ENCODE data around the gene MC3R. TPM values are rescaled to one million over a fixed set of nuclear protein-coding genes. Genes with fewer than 3 reads are reported as not detected.

The MC3R gene
- total and polyA plus RNA-seq, 7 experiments from 2014 or later: not detected

DNA sequence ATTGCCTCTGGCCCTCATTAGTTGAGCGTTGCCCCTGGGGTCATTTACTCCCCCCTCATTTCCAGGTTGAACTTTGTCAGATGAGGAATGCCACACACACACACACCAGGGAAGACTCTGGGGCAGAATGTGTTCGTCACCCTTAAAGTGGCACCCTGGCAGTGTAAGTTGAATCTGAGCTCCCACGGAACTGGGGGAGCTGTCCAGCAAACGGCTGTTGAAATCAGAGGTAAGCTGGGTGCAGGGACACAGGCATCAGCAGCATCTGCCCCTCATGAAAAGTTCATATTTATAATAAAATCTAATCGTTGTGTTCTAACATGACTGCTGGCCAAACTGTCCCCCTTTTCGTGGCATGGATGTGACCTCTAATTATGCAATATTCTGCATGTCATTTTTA lies 4.3 kb upstream of the MC3R start:
- Histone ChIP-seq H3K36me3 (ENCODE audit: control insufficient read depth in 2 of 3, insufficient read depth in 3 of 3, low read length in 3 of 3) (no peaks in the 10 kb centered on the region), H3K27me3 (ENCODE audit: control insufficient read depth in 2 of 2, insufficient read depth in 2 of 2, low read length in 2 of 2) (no peaks in the 10 kb centered on the region), H3K9me3 (ENCODE audit: control insufficient read depth in 2 of 3, low read length in 3 of 3) (no peaks in the 10 kb centered on the region), H3K27ac (ENCODE audit: low read depth, low read length) (no peak overlapping the region), H3K4me1 (ENCODE audit: control insufficient read depth in 2 of 2, insufficient read depth in 2 of 2, low read length in 2 of 2) (no peaks in the 10 kb centered on the region), H3K4me3 (ENCODE audit: low read length) (no peak overlapping the region)
- Mint-ChIP-seq H3K27ac (no peak overlapping the region), H3K27me3 (peaks cover 7 to 45% (median 41%) of the 10 kb centered on the region in 5 donors), H3K36me3 (no peaks in the 10 kb centered on the region), H3K9me3 (peaks cover 0 to 5% (median 0%) of the 10 kb centered on the region in 11 donors), H3K4me1 (no peaks in the 10 kb centered on the region), H3K4me3 (no peak overlapping the region)
- DNase-seq (no peak), ATAC-seq (no peak)
- intact Hi-C loops (cut with micrococcal nuclease): no loop called here
- ChIA-PET CTCF (no interaction called here), POLR2A (no interaction called here)

DNA sequence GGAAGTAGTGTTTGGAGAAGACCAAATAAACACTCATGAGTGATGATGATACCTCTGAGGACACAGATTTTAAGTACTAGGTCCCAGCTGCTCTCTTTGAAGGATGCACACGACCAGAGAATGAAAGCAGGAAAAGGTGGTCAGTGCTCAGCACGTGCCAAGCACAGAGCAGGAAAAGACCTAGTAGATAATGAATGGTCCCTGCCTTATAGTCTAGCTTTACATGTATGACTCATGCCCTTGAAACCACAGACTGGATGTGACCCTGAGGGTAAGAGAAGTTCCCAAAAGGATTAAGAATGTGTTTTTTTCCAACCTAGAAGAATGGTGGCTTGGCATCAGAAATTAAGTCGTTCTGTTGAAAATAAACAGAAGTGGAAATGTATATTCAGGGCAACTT lies 2.8 kb upstream of the MC3R start:
- Histone ChIP-seq H3K4me1 (ENCODE audit: control insufficient read depth in 2 of 2, insufficient read depth in 2 of 2, low read length in 2 of 2) (no peaks in the 10 kb centered on the region), H3K4me3 (ENCODE audit: low read length) (no peak overlapping the region), H3K36me3 (ENCODE audit: control insufficient read depth in 2 of 3, insufficient read depth in 3 of 3, low read length in 3 of 3) (no peaks in the 10 kb centered on the region), H3K27ac (ENCODE audit: low read depth, low read length) (no peak overlapping the region), H3K27me3 (ENCODE audit: control insufficient read depth in 2 of 2, insufficient read depth in 2 of 2, low read length in 2 of 2) (no peaks in the 10 kb centered on the region), H3K9me3 (ENCODE audit: control insufficient read depth in 2 of 3, low read length in 3 of 3) (no peaks in the 10 kb centered on the region)
- Mint-ChIP-seq H3K36me3 (no peaks in the 10 kb centered on the region), H3K4me3 (no peak overlapping the region), H3K27ac (no peak overlapping the region), H3K4me1 (no peaks in the 10 kb centered on the region), H3K9me3 (no peaks in the 10 kb centered on the region), H3K27me3 (peaks cover 10 to 52% (median 47%) of the 10 kb centered on the region in 5 donors)
- POLR2A ChIA-PET: no interaction called here
- ATAC-seq: no peak
- intact Hi-C loops (cut with micrococcal nuclease): loop anchor here (5.0 kb wide), 2 partner anchors 97 to 272 kb away; no protein-coding TSS in a partner anchor
- DNase-seq: no peak
- CTCF ChIA-PET: no interaction called here

DNA sequence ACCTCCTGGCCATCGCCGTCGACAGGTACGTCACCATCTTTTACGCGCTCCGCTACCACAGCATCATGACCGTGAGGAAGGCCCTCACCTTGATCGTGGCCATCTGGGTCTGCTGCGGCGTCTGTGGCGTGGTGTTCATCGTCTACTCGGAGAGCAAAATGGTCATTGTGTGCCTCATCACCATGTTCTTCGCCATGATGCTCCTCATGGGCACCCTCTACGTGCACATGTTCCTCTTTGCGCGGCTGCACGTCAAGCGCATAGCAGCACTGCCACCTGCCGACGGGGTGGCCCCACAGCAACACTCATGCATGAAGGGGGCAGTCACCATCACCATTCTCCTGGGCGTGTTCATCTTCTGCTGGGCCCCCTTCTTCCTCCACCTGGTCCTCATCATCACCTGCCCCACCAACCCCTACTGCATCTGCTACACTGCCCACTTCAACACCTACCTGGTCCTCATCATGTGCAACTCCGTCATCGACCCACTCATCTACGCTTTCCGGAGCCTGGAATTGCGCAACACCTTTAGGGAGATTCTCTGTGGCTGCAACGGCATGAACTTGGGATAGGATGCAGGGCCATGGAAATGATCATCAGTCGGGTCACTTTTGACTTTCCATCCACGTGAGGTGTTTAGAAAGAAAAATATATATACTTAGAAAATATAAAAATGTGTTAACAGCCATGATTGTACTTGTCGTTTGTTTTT lies 868 bp downstream of the MC3R start:
- Mint-ChIP-seq H3K4me1 (no peaks in the 10 kb centered on the region), H3K9me3 (peaks cover 0 to 2% (median 0%) of the 10 kb centered on the region in 11 donors), H3K27me3 (peaks cover 10 to 73% (median 59%) of the 10 kb centered on the region in 5 donors), H3K36me3 (no peaks in the 10 kb centered on the region), H3K4me3 (no peak overlapping the region), H3K27ac (no peak overlapping the region)
- Histone ChIP-seq H3K27me3 (ENCODE audit: control insufficient read depth in 2 of 2, insufficient read depth in 2 of 2, low read length in 2 of 2) (no peaks in the 10 kb centered on the region), H3K4me3 (ENCODE audit: low read length) (no peak overlapping the region), H3K36me3 (ENCODE audit: control insufficient read depth in 2 of 3, insufficient read depth in 3 of 3, low read length in 3 of 3) (no peaks in the 10 kb centered on the region), H3K4me1 (ENCODE audit: control insufficient read depth in 2 of 2, insufficient read depth in 2 of 2, low read length in 2 of 2) (no peaks in the 10 kb centered on the region), H3K27ac (ENCODE audit: low read depth, low read length) (no peak overlapping the region), H3K9me3 (ENCODE audit: control insufficient read depth in 2 of 3, low read length in 3 of 3) (no peaks in the 10 kb centered on the region)
- DNase-seq (peak in 1 of 9 donors; percentile 22), ATAC-seq (no peak)
- intact Hi-C loops (cut with micrococcal nuclease): loop anchor here (2.0 to 5.0 kb wide), 3 partner anchors 93 to 268 kb away; no protein-coding TSS in a partner anchor
- CTCF ChIA-PET: no interaction called here
- POLR2A ChIA-PET: no interaction called here

DNA sequence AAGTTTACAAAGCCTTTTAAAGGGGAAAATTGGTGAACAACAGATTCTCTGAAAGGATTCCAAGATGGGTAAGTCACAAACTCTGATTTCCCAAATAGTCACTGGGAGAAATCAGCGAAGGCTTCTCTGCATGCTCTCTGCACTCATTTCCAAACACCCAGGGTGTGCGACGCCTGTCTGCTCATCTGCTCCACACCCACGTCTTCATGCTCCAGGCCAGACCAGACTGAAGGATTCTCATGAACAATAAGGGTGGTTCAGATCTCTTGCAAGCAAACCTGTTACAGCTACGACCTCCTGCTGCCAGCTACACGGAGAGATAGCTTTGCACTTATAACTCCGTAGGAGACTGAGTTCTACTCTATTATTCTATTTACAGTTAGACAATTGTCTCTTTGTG lies 1.4 kb downstream of the MC3R start:
- intact Hi-C loops (cut with micrococcal nuclease): loop anchor here (2.0 to 5.0 kb wide), 3 partner anchors 92 to 267 kb away; no protein-coding TSS in a partner anchor
- Mint-ChIP-seq H3K9me3 (peaks cover 0 to 2% (median 0%) of the 10 kb centered on the region in 11 donors), H3K27ac (no peak overlapping the region), H3K27me3 (peaks cover 10 to 72% (median 58%) of the 10 kb centered on the region in 5 donors), H3K4me3 (no peak overlapping the region), H3K36me3 (no peaks in the 10 kb centered on the region), H3K4me1 (no peaks in the 10 kb centered on the region)
- Histone ChIP-seq H3K9me3 (ENCODE audit: control insufficient read depth in 2 of 3, low read length in 3 of 3) (no peaks in the 10 kb centered on the region), H3K36me3 (ENCODE audit: control insufficient read depth in 2 of 3, insufficient read depth in 3 of 3, low read length in 3 of 3) (no peaks in the 10 kb centered on the region), H3K4me3 (ENCODE audit: low read length) (no peak overlapping the region), H3K27me3 (ENCODE audit: control insufficient read depth in 2 of 2, insufficient read depth in 2 of 2, low read length in 2 of 2) (no peaks in the 10 kb centered on the region), H3K27ac (ENCODE audit: low read depth, low read length) (no peak overlapping the region), H3K4me1 (ENCODE audit: control insufficient read depth in 2 of 2, insufficient read depth in 2 of 2, low read length in 2 of 2) (no peaks in the 10 kb centered on the region)
- ChIA-PET CTCF (no interaction called here), POLR2A (no interaction called here)
- ATAC-seq (no peak), DNase-seq (no peak)

DNA sequence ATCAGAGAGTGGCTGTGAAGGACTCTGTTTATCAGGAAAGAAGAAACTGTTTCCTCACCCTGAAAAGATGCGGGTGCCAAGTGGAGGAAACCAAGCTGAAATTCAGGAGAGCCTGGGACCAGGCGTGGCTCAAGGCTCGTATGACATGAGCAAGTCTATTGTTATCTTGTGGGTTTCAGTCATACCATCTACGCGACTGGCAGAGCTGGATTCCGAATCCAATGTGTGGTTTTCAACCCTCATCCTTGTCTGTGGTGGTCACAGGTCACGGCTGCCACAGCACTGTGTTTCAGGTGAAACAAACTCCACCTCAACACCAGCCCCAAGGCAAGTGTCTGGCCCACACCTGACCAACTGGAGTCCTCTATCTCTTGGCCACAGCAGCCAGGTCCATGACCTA lies 9.1 kb downstream of the MC3R start:
- ATAC-seq (no peak), DNase-seq (no peak)
- no peaks in the 10 kb centered on the region for H3K36me3 ChIP-seq (ENCODE audit: control insufficient read depth in 2 of 3, insufficient read depth in 3 of 3, low read length in 3 of 3)
- ChIA-PET CTCF (no interaction called here), POLR2A (no interaction called here)
- H3K4me1 ChIP-seq (ENCODE audit: control insufficient read depth in 2 of 2, insufficient read depth in 2 of 2, low read length in 2 of 2): no peaks in the 10 kb centered on the region
- intact Hi-C loops (cut with micrococcal nuclease): no loop called here
- H3K9me3 ChIP-seq (ENCODE audit: control insufficient read depth in 2 of 3, low read length in 3 of 3): no peaks in the 10 kb centered on the region
- H3K27ac ChIP-seq (ENCODE audit: low read depth, low read length): no peak overlapping the region
- H3K9me3 Mint-ChIP-seq: peaks cover 0 to 2% (median 0%) of the 10 kb centered on the region in 11 donors
- no peak overlapping the region for H3K27ac Mint-ChIP-seq
- H3K36me3 Mint-ChIP-seq: no peaks in the 10 kb centered on the region
- no peaks in the 10 kb centered on the region for H3K4me1 Mint-ChIP-seq
- no peak overlapping the region for H3K4me3 ChIP-seq (ENCODE audit: low read length)
- no peak overlapping the region for H3K4me3 Mint-ChIP-seq
- H3K27me3 ChIP-seq (ENCODE audit: control insufficient read depth in 2 of 2, insufficient read depth in 2 of 2, low read length in 2 of 2): no peaks in the 10 kb centered on the region
- peaks cover 4 to 32% (median 23%) of the 10 kb centered on the region in 5 donors for H3K27me3 Mint-ChIP-seq

DNA sequence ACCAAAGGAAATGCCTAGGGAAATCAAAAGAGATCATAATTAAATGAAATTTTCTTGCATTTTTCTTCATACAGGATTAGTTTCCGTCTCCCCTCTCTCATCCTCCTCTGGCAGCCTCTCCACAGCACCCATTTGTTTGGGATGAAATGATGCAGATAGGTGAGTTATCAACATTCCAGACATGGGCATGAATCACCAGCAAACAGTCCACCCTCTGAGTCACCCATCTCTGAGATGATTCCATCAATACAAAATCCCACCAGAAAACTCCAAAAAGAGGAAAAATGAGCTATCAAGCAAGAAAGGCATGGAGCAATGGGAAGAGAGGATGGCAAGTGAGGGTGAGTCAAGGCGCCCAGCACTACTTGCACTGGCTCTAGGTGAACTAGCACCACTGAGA lies 11.4 kb downstream of the MC3R start:
- POLR2A ChIA-PET: no interaction called here
- DNase-seq: no peak
- H3K27me3 ChIP-seq (ENCODE audit: control insufficient read depth in 2 of 2, insufficient read depth in 2 of 2, low read length in 2 of 2): no peaks in the 10 kb centered on the region
- Mint-ChIP-seq H3K36me3 (no peaks in the 10 kb centered on the region), H3K9me3 (no peaks in the 10 kb centered on the region), H3K27ac (peak overlapping the region in 1 of 9 donors; percentile 26), H3K4me1 (no peaks in the 10 kb centered on the region), H3K27me3 (peaks cover 4 to 34% (median 25%) of the 10 kb centered on the region in 5 donors), H3K4me3 (no peak overlapping the region)
- CTCF ChIA-PET: no interaction called here
- H3K27ac ChIP-seq (ENCODE audit: low read depth, low read length): no peak overlapping the region
- H3K9me3 ChIP-seq (ENCODE audit: control insufficient read depth in 2 of 3, low read length in 3 of 3): no peaks in the 10 kb centered on the region
- H3K36me3 ChIP-seq (ENCODE audit: control insufficient read depth in 2 of 3, insufficient read depth in 3 of 3, low read length in 3 of 3): no peaks in the 10 kb centered on the region
- ATAC-seq: no peak
- H3K4me3 ChIP-seq (ENCODE audit: low read length): no peak overlapping the region
- no peaks in the 10 kb centered on the region for H3K4me1 ChIP-seq (ENCODE audit: control insufficient read depth in 2 of 2, insufficient read depth in 2 of 2, low read length in 2 of 2)
- intact Hi-C loops (cut with micrococcal nuclease): no loop called here

- ATAC-seq: no peak
- ChIA-PET CTCF (no interaction called here), POLR2A (no interaction called here)
- Histone ChIP-seq H3K27ac (ENCODE audit: low read depth, low read length) (no peak overlapping the region), H3K4me3 (ENCODE audit: low read length) (no peak overlapping the region), H3K4me1 (ENCODE audit: control insufficient read depth in 2 of 2, insufficient read depth in 2 of 2, low read length in 2 of 2) (no peaks in the 10 kb centered on the region), H3K27me3 (ENCODE audit: control insufficient read depth in 2 of 2, insufficient read depth in 2 of 2, low read length in 2 of 2) (no peaks in the 10 kb centered on the region), H3K9me3 (ENCODE audit: control insufficient read depth in 2 of 3, low read length in 3 of 3) (no peaks in the 10 kb centered on the region), H3K36me3 (ENCODE audit: control insufficient read depth in 2 of 3, insufficient read depth in 3 of 3, low read length in 3 of 3) (no peaks in the 10 kb centered on the region)
- Mint-ChIP-seq H3K27ac (no peak overlapping the region), H3K36me3 (no peaks in the 10 kb centered on the region), H3K9me3 (peaks cover 0 to 6% (median 0%) of the 10 kb centered on the region in 11 donors), H3K27me3 (peaks cover 0 to 19% (median 18%) of the 10 kb centered on the region in 5 donors), H3K4me1 (no peaks in the 10 kb centered on the region), H3K4me3 (no peak overlapping the region)
- intact Hi-C loops (cut with micrococcal nuclease): no loop called here
- no peak for DNase-seq
These were observed 20.0 kb downstream of the MC3R start for GRCh38 chr20:56268536-56268935.
